CD4-positive, alpha-beta T cell treated with Interleukin-15 for 1 hour (primary cell): ENCODE results near the gene RNF223.
"Not testable (repeated sequence)": the region's sequence is repeated elsewhere in the genome, so short reads cannot be mapped to it uniquely, and the experiment has no call there.

Experiments used
- DNase-seq: peaks from one replicate; pipeline ENCODE4 v3.0.0-alpha.2; 2020

RNF223 gene

GRCh38 chr1:1086911-1087341 is 12.8 kb upstream of the RNF223 start:
- DNase-seq = no peak

GRCh38 chr1:1085911-1086841 is 12.1 kb upstream of the RNF223 start:
- DNase-seq = peak; percentile 10

GRCh38 chr1:1085171-1085841 is 11.2 kb upstream of the RNF223 start:
- peak; percentile 9 for DNase-seq

DNA sequence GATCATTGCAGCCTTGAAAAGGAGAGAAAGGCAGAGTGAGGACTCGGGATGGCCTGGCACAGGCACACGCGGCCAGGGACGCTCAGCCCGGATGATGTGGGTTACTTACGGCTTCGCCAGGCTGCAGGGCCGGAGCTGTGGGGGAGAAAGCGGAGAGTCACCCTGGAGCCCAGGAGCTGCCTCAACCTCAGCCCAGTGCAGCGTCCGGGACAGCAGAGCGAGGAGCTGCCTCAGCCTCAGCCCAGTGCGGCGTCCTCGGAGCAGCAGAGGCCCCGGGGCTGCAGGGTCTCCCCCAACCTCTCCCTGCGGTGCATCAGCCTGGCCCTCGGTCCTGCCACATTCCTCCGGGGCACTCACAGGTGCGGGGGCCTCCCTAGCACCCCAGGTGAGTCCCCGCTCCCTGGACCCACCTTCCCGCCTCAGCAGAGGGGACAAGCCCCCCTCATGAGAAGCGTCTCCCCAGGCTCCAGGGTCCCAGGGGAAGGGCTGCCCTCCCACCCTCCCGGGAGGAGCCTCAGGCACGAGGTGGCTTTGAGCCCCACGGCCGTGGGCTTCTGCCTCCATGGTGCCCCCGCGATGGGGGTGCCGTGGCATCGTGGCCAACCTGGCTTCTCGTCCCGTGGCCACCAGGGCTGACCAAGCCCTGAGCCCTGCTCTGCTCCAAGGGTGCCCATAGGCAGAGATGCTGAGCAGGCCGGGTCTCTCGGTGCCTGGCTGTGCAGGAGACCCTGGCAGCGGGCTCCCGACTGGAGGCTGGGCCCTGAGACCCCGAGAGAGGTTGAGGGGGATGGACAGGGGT is 10.5 kb upstream of the RNF223 start:
- peak; percentile 10 for DNase-seq

- DNase-seq = peak; percentile 13
Measured at GRCh38 chr1:1083416-1084371, 9.6 kb upstream of the RNF223 start.

DNA sequence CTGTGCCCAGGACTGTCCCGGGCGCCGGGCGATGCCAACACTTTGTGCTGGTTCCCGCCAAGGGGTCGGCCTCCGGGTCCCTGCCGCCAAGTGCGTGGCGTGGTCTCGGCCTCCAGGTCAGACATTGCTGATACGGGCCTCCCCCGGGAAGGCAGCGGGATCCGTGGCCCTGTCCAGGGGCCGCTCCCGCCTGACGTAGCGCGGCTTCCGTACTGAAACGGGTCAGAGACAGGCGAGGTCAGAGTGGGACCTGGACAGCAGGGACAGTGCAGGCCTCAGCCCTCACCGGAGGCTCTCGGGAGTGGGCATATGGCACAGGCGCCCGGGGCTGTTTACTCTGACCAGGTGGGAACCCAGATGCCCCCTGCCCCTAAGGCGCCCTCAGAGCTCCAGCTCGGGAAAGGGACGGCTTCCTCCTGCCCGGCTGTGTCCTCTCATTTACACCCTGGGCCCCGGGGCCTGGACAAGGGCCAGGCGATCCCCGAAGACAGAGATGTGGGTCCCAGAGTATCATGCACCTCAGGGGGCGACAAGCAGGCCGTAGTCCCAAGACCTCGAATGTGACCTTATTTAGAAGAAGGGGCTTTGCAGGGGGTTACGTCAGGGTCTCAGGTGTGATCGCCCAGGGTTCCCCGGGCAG is 8.8 kb upstream of the RNF223 start:
- DNase-seq = no peak

GRCh38 chr1:1082239-1082775 is 8.2 kb upstream of the RNF223 start:
- peak; percentile 10 for DNase-seq

DNA sequence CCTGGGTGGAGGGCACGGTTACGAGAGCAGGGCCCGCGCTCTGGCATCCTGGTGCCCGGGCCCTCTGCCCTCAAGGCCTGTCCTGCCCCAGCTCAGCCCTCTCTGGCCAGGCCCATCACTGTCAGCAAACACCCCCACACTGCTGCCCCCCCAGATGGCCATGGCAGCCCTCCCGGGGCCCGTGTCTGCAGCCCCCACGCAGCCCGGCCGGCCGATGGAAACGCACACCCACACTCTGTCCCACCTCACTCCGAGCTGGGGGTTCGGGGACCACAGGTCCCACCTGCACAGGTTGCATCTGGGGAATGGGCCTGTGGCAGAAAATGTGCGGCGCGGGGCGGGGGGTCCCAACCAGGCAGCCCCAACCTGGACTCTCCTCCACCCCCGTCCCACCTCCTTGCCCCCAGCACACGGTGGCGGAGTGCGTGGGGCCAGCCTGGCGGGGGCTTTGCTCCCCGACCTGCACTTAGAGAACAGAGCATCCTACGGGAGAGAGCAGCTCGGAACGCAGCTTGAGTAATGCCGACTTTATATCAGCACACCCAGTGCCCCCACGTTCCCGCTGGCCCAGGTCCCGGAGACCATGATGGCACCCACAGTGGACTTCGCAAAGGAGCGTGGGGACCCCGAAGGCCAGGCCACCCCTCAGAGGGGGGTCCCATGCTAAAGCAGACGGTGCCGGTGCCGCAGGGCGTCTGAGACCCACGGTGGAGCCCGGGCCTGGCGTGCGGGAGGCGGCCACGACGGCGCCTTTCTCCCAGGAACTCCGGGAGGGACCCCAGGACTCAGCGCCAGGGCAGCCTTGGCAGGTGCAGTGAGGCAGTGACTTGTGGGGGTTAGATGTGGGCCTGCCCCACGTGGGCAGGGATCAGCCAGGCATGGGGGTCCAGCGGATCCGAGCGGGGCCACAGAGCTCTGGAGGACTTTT is 7.5 kb upstream of the RNF223 start:
- peak; percentile 10 for DNase-seq

DNA sequence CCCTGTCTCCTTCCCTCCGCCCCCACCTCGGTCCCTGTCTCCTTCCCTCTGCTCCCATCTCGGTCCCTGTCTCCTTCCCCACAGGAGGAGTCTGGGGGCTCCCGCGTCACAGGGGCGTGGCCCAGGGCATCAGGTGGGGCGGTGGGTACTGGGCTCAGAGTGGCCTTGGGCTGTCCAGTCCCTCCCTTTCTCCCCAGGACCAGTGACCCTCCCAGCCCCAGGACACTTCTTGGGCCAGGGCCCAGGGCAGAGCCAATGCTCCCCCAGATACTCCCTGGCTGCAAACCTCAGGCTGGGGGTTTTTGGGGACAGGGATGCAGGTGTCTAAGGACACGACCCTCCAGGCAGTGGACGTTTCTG is 6.8 kb upstream of the RNF223 start:
- DNase-seq = no peak

GRCh38 chr1:1080122-1080757 is 6.1 kb upstream of the RNF223 start:
- DNase-seq = no peak

- no peak for DNase-seq
Measured at GRCh38 chr1:1079408-1080121, 5.5 kb upstream of the RNF223 start.

DNA sequence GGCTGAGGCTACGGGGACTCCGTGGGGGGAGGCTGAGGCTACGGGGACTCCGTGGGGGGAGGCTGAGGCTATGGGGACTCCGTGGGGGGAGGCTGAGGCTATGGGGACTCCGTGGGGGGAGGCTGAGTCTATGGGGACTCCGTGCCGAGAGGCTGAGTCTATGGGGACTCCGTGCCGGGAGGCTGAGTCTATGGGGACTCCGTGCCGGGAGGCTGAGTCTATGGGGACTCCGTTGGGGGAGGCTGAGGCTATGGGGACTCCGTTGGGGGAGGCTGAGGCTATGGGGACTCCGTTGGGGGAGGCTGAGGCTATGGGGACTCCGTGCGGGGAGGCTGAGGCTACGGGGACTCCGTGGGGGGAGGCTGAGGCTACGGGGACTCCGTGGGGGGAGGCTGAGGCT is 3.3 kb upstream of the RNF223 start:
- DNase-seq = not testable (repeated sequence)

- no peak for DNase-seq
Measured at GRCh38 chr1:1075148-1075935, 1.2 kb upstream of the RNF223 start.

- DNase-seq = no peak
Measured at GRCh38 chr1:1074631-1075147, 583 bp upstream of the RNF223 start.

- no peak for DNase-seq
Measured at GRCh38 chr1:1072849-1073742, 1.0 kb downstream of the RNF223 start.

DNA sequence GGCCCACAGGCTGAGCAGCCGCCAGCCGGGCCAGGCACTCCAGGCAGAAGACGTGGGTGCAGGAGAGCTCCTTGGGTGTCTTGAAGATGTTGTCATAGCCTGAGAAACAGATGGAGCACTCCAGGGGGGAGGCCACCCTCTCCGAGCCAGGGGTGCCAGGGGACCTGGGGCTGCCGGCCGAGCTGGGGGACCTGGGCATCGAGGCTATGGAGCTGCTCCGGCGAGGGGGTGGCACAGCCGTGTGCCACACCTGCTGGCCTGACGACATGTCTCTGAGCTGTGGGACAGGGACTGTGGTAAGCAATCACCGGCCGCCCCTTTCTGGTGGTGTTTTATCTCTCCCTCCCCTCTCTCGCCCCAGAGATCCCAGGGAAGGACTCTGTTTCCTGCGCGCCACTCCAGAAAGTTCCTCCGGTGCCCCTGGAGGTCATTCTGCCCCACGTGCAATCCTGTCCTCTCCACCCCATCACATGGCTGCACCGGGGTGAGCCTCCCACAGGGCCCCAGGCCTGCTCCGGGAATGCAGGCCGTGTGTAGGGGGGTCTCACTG is 1.7 kb downstream of the RNF223 start:
- no peak for DNase-seq
